Left kidney (tissue), 2 donors: ENCODE measurements around the gene FOXK2. TPM values are rescaled to one million over a fixed set of nuclear protein-coding genes. Genes with fewer than 3 reads are reported as not detected.
"Not testable (repeated sequence)": the region's sequence is repeated elsewhere in the genome, so short reads cannot be mapped to it uniquely, and the experiment has no call there.

ENCODE experiments used
- DNase-seq: peaks from one replicate; pipeline ENCODE4 v3.0.0-alpha.2; 2013
- polyA plus RNA-seq: library from polyadenylated mRNA; unstranded; fragments of 120-200 nt; gene quantifications from one replicate; pipeline ENCODE4 v1.2.1, GENCODE V29; 2013; ENCODE audit not compliant: insufficient read length

The FOXK2 gene
- polyA plus RNA-seq, 1 donor: 38.3 TPM

GRCh38 chr17:82494236-82495055, 25.1 kb upstream of the FOXK2 start:
- DNase-seq: peak; percentile 79

GRCh38 chr17:82495844-82496528, 23.5 kb upstream of the FOXK2 start:
- no peak for DNase-seq

GRCh38 chr17:82496529-82497434, 22.8 kb upstream of the FOXK2 start:
- peak; percentile 92 for DNase-seq

GRCh38 chr17:82497483-82498405, 21.8 kb upstream of the FOXK2 start:
- DNase-seq: no peak

- no peak for DNase-seq
Observed at GRCh38 chr17:82502207-82502606, 17.3 kb upstream of the FOXK2 start.

GRCh38 chr17:82503094-82503727, 16.3 kb upstream of the FOXK2 start:
- no peak for DNase-seq

GRCh38 chr17:82503728-82504308, 15.7 kb upstream of the FOXK2 start:
- DNase-seq: no peak

- DNase-seq: no peak
Observed at GRCh38 chr17:82505296-82505695, 14.2 kb upstream of the FOXK2 start.

- not testable (repeated sequence) for DNase-seq
Observed at GRCh38 chr17:82506402-82506801, 13.1 kb upstream of the FOXK2 start.

GRCh38 chr17:82507631-82508175, 11.8 kb upstream of the FOXK2 start:
- DNase-seq: no peak

- DNase-seq: not testable (repeated sequence)
Observed at GRCh38 chr17:82511642-82512041, 7.9 kb upstream of the FOXK2 start.

GRCh38 chr17:82513864-82514263, 5.7 kb upstream of the FOXK2 start:
- not testable (repeated sequence) for DNase-seq

- DNase-seq: no peak
Observed at GRCh38 chr17:82517230-82517865, 2.2 kb upstream of the FOXK2 start.

- no peak for DNase-seq
Observed at GRCh38 chr17:82519971-82520903, 705 bp downstream of the FOXK2 start.

- no peak for DNase-seq
Observed at GRCh38 chr17:82524540-82524939, 5.0 kb downstream of the FOXK2 start.

GRCh38 chr17:82525712-82526111, 6.2 kb downstream of the FOXK2 start:
- no peak for DNase-seq

- no peak for DNase-seq
Observed at GRCh38 chr17:82527898-82528297, 8.4 kb downstream of the FOXK2 start.

- DNase-seq: no peak
Observed at GRCh38 chr17:82528484-82529265, 9.1 kb downstream of the FOXK2 start.
